ENCODE measurements around the gene YBX2.

DNA sequence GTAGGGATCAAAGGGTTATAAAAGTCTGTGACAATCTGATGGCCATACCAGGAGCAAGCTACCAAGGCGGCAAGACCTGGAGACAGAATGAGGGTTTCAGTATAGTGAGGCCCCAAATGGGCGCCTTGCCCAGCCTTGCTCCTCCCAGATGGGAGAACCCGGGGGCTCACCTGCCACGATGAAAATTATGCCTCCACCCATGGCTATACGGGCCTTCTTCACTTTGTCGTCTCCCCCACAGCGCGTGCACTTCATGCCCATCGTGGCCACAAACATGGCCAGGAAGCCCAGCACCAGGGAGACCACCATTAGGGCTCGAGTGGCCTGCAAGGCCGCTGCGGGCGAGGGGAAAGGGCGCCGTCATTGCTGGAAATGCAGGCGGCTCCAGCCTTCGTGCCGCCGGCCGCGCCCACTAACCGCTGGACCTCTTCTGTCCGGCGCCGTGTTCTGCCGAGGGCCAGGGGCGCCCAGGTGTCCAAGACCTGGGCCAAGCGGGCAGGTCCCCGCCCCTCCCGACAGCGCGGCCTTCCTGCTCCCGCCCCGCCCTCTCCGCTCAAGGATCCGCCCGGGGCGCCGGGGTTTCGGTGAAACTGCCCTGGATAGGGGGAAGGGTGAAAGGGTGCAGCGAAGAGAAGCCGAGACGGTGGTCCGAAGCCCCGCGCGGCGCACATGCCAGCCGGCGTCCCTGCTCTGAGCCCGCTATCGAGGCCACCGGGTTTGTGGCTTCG is 33.6 kb downstream of the YBX2 start:
- TF ChIP-seq, protein P1, sequence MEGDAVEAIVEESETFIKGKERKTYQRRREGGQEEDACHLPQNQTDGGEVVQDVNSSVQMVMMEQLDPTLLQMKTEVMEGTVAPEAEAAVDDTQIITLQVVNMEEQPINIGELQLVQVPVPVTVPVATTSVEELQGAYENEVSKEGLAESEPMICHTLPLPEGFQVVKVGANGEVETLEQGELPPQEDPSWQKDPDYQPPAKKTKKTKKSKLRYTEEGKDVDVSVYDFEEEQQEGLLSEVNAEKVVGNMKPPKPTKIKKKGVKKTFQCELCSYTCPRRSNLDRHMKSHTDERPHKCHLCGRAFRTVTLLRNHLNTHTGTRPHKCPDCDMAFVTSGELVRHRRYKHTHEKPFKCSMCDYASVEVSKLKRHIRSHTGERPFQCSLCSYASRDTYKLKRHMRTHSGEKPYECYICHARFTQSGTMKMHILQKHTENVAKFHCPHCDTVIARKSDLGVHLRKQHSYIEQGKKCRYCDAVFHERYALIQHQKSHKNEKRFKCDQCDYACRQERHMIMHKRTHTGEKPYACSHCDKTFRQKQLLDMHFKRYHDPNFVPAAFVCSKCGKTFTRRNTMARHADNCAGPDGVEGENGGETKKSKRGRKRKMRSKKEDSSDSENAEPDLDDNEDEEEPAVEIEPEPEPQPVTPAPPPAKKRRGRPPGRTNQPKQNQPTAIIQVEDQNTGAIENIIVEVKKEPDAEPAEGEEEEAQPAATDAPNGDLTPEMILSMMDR (IDR thresholded peaks at IDR 0.05): no peak
- TF ChIP-seq POLR2A (IDR thresholded peaks at IDR 0.05): no peak
- no peak for TF ChIP-seq EP300 (IDR thresholded peaks at IDR 0.05)
